T-helper 2 cell (primary cell): ENCODE results near the gene LRRC4C.

ENCODE experiments used
- DNase-seq, 5 experiments: peaks; one replicate each; pipeline versions ENCODE4 v3.0.0 to v3.0.0-alpha.2; 2012 to 2022

The LRRC4C gene

DNA sequence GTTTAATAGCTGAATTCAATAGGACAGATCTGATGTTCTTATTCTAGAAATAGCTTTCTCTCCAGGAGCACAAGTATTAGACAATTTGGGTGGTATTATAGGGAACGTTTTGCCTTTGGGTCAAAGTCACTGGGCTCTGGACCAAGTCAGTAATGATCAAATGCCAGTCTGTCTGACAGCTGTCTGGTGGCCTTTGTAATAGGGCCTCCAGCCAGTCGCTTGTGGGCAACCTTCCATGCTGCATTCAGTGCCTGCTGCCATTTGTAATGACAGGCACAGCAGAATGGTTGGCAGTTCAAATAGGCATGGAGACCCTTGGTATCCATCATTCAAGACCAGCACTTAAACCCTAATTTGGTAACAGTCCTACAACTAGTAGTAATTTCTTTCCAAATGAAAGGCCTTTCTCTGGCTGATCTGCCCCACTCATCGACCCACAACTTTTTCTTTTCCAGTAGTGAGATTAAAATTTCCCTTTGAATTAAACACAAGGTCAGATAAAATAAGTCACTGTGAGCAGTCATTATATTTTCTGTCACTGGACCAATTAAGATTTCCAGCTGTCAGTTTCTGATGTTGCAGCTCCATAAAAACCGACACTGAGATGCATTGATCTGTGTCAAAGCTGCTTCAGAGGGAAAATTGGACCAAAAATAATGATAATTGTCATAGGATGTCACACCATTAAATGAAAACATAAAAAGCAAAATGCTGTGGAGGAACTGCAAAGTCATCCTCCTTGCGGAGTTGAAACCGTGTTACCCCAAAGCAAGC, 1038.1 kb downstream of the LRRC4C start:
- no peak for DNase-seq

DNA sequence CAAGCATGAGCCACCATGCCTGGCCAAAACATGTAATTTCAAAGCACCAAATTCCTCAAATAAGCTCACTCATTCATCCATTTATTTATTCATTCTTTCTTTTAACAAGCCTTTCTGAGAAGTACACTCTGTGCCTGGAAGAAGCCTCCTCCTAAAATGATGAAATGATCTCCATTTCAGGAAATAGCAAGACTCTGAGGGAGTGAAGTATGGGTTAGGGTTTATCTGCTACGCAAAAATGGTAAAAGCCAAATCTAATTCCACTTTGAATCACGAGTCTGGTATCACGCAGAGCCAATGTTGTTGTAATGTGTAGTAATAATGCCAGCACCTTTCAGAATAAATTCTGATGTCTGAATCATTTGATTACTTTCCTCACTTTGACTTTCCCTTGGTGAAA, 1041.8 kb downstream of the LRRC4C start:
- DNase-seq: no peak

DNA sequence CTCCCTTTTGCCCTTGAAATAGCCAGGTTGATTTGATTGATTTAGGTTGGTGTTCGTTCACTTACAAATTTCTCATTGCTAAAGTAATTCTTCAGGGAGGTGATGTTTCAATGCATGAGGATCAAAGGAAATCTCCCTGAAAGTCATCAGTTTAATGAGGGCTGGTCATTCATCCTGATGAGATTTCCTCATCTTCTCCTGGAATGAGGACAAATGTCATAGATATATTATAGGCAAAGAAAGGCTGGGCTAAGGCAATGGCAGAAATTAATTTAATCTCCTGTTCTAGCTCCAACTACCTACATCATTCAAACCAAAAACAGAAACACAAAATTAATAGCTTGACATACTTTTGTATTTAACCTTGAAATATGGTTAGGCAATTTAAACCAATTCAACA, 1052.1 kb downstream of the LRRC4C start:
- no peak for DNase-seq

- no peak for DNase-seq
Measured at GRCh38 chr11:40405614-40406013, 1053.8 kb downstream of the LRRC4C start.

DNA sequence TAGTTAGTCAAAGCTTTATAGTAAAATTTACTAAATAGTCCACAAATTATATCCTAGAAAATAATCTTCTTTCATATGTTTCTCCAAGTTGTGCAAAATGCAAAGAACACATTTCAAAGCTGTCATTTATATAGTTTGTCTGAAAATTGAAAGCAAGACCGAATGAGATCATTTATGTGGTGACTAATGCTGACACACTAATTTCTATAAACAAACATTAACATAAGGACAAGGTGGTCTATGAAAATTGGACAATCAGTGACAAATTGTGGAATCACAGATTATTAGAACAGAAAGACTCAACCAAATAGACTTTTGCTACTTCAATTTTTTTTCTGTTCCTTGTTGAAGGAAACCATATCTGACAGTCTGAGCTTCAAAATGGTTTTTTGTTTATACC, 1056.1 kb downstream of the LRRC4C start:
- no peak for DNase-seq

GRCh38 chr11:40401132-40401853, 1058.2 kb downstream of the LRRC4C start:
- no peak for DNase-seq

DNA sequence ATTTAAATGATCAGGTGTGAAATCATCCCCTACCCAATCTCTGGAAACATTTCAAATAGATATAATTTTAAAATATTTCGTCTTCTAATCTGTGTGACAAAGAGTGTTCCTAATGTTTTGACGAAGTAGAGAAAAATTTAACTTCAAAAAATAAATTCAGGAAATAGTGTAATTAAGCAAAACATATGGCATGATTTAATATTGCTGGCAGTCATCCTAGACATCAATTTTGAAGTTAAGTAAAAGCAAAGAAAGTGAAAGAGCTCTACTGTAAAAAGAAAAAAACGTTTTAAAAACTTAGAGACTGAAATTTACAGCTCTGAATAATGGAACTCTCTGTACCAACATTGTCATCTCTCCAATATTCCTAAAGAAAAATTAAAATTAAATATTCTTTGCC, 1062.3 kb downstream of the LRRC4C start:
- DNase-seq: no peak

- DNase-seq: no peak
Measured at GRCh38 chr11:40393511-40393910, 1065.9 kb downstream of the LRRC4C start.

DNA sequence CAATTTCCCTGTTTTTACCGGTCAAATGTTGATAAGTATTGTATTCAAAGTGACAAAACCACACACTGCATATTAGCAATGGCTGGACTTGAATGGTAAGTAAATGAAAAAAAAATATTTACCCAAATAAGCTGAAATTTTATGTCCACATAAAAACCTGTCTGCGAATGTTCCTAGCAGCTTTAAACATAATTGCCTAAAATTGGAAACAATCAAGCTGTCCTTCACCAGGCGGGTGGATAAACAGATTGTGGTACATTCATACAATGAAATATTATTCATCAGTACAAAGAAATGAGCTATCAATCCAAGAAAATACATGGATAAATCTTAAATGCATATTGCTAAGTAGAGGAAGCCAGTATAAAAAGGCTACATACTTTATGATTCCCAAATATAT, 1067.8 kb downstream of the LRRC4C start:
- DNase-seq: no peak

DNA sequence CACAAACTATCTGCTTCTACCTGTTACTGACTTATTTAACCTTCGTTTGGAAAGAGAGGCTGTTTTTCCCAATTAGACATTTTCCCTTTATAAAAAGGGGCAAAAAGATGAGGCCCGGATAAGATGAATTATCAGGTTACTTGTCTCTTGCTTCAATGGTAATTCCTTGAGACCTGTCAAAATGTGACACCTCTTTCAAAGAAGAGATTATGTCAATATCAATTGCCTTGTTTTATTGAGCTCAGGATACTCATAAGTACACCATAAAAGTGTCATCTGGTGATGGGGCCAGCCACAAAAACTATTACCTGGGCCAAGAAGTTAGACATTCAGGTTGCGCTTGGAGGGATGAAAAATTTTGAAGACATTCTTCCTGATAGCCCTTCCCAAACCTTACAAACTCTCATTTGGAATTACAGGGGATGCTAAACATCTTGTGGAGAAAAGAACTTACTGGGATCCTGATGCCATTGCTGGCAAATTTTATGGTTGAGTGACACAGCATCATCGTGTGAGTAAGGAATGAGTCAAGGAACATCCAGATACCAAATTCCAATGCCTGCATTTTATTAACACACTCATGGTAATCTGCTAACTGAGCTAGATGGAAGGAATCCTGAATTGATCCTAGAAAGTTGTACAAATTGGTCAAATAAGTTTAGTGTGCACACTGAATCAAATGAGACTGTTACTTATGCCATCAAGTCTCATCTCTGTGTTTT, 1071.2 kb downstream of the LRRC4C start:
- no peak for DNase-seq

GRCh38 chr11:40387240-40387980, 1072.0 kb downstream of the LRRC4C start:
- no peak for DNase-seq

DNA sequence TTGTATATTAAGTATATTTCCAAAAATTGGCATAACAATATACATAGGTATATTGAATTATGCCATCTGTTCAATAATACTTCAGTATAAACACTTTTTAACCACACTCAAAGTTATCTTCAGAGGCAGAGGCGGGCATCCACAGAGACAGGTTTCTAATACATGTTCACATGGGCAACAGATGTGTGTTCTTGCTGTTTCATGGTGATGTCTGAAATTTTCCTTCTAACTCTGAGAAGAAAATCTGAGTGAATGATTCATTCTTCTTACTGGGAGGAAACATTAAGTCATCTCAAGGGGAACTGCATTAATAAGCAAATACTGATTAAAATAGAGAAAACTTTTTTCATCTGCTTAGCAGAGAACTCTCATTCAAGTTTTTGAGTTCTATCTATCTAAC, 1074.5 kb downstream of the LRRC4C start:
- no peak for DNase-seq

GRCh38 chr11:40381481-40381880, 1078.0 kb downstream of the LRRC4C start:
- DNase-seq: no peak

- DNase-seq: no peak
Measured at GRCh38 chr11:40380835-40381234, 1078.6 kb downstream of the LRRC4C start.

GRCh38 chr11:40376331-40376730, 1083.1 kb downstream of the LRRC4C start:
- no peak for DNase-seq

GRCh38 chr11:40370821-40371616, 1088.4 kb downstream of the LRRC4C start:
- no peak for DNase-seq

DNA sequence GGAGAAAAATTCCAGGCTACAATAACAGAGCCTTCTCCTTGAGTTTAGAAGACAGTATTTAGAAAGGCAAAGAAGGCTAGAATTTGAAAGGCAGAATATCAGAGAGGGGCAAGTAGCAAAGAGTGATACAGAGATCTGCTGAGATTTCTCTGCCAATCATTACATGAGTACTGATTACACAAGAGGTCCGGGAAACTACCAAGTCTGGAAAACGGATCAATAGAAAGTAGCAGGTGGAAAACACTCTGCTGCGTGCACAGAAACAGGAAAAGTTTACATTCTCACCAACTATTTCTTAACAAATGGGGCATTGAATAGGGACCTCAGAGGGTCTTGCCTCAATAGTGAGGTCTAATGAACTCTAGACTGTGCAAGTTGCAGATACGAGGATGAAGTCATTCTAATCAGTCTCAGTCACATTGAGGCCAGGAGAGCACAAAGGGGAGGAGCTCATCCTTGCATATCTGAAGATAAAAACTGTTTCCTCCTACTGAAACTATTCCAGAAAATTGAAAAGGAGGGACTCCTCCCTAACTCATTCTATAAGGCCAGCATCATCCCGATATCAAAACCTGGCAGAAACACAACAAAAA, 1099.2 kb downstream of the LRRC4C start:
- DNase-seq: no peak

- DNase-seq: no peak
Measured at GRCh38 chr11:40354121-40354520, 1105.3 kb downstream of the LRRC4C start.

DNA sequence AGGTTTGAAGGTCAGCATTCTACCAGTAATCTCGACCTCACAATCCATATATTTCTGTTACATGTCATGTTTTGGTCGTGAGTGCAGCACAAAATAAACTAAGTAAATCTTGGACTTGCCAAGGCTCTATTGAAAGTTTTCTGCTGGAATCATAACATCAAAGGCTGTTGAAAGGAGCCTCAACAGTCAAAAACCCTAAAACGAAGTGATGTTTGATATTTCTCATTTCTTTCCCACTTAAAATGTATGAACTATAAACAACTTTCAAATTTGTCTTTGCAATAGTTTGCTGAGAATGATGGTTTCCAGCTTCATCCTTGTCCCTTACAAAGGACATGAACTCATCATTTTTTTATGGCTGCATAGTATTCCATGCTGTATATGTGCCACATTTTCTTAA, 1118.5 kb downstream of the LRRC4C start:
- no peak for DNase-seq

DNA sequence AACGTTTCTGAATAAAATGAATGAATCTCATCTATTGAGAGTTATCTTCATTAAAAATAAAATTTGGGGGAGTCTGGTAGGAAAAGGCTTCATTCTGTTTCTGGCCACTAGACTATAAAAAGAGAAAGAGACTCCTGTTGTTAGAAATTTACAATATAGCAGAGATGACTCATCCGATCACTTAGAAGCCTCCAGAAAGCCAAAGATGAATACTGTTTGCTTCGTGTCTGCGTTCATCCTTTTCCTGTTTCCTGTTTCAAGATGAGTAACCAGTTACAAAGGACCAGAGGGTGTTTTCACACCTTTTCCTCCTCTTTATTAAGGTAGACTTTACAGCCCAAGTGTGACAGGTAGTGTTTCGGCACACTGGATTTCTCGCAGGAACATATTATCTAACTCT, 1120.7 kb downstream of the LRRC4C start:
- peak in 1 of 5 experiments; percentile 44 for DNase-seq

DNA sequence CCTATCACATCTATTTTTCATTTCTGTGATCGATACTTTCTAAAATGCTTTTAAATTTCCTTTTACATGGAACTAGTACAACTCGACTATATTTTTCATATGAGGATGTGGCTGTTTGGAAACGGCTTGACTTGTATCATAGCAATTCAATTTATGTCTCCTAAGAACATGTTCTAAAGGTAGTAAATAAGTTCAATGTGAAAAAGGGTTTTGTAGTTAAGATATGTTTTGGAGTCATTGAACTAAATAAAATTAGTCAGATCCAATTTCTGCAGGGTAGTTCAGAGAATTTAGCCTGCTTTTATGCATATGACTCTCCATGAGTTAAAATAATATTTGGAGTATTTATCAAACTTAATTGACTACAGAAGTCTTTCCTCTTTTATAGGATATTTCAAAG, 1121.4 kb downstream of the LRRC4C start:
- DNase-seq: no peak

DNA sequence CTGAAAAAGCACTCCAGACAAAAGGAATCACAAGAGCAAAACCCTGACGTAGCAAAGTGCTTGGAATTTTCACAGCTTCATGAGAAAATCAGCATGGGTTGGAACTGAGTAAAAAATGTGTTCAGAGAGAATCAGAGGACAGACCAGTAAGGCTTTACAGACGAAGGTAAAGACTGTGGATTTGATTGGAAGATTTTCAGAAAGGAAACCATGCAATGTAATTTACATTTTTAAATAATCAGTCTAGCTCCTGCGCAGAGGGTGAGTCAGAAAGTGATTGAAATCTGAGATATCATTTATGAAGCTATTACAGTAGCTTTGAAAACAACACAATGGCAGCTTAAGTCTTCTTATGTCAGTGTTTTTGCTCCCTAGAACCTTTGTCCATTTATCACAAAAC, 1122.3 kb downstream of the LRRC4C start:
- DNase-seq: no peak
